Large intestine (tissue), 3 donors: ENCODE data around the gene NKTR. TPM values are rescaled to one million over a fixed set of nuclear protein-coding genes. Genes with fewer than 3 reads are reported as not detected.

Experiments
- DNase-seq, 2 donors: peaks; one replicate each; pipeline versions ENCODE4 v3.0.0 to v3.0.0-alpha.2; 2013
- H3K27ac ChIP-seq: one replicate; pipeline ENCODE4 v1.5.1; 2013; ENCODE audit warnings: low read length
- H3K27me3 ChIP-seq: 2 replicates; pipeline ENCODE4 v1.6.1; 2013; ENCODE audit warnings: low read length; ENCODE audit not compliant: control insufficient read depth, insufficient read depth
- H3K36me3 ChIP-seq: 2 replicates; pipeline ENCODE4 v1.6.1; 2013; ENCODE audit warnings: low read length; ENCODE audit not compliant: control insufficient read depth, insufficient read depth
- H3K4me1 ChIP-seq: one replicate; pipeline ENCODE4 v1.6.1; 2013; ENCODE audit warnings: low read length; ENCODE audit not compliant: control insufficient read depth, insufficient read depth
- H3K4me3 ChIP-seq: one replicate; pipeline ENCODE4 v1.5.1; 2013; ENCODE audit warnings: low read length
- H3K9me3 ChIP-seq: one replicate; pipeline ENCODE4 v1.6.1; 2013; ENCODE audit warnings: mild to moderate bottlenecking, low read depth, low read length, moderate library complexity; ENCODE audit not compliant: control insufficient read depth
- WGBS: methylation state at CpG from one replicate; pipeline ENCODE4 v1.1.5; 2013; ENCODE audit warnings: low lambda C conversion rate; ENCODE audit not compliant: insufficient coverage; 5-methylcytosine and 5-hydroxymethylcytosine counted together
- polyA plus RNA-seq: library from polyadenylated mRNA; unstranded; fragments of 120-200 nt; gene quantifications from one replicate; pipeline ENCODE4 v1.2.1, GENCODE V29; 2013

NKTR gene
- polyA plus RNA-seq, 1 donor = 138 TPM

GRCh38 chr3:42688016-42688415, 87.5 kb downstream of the NKTR start:
- no peaks in the 10 kb centered on the region for H3K36me3 ChIP-seq
- H3K27ac ChIP-seq = no peak overlapping the region
- H3K9me3 ChIP-seq = no peaks in the 10 kb centered on the region
- peaks cover 49% of the 10 kb centered on the region for H3K27me3 ChIP-seq
- no peak overlapping the region for H3K4me3 ChIP-seq
- DNase-seq = no peak
- no peaks in the 10 kb centered on the region for H3K4me1 ChIP-seq
- WGBS = no CpG with 5 or more reads among the region's 15 CpGs

DNA sequence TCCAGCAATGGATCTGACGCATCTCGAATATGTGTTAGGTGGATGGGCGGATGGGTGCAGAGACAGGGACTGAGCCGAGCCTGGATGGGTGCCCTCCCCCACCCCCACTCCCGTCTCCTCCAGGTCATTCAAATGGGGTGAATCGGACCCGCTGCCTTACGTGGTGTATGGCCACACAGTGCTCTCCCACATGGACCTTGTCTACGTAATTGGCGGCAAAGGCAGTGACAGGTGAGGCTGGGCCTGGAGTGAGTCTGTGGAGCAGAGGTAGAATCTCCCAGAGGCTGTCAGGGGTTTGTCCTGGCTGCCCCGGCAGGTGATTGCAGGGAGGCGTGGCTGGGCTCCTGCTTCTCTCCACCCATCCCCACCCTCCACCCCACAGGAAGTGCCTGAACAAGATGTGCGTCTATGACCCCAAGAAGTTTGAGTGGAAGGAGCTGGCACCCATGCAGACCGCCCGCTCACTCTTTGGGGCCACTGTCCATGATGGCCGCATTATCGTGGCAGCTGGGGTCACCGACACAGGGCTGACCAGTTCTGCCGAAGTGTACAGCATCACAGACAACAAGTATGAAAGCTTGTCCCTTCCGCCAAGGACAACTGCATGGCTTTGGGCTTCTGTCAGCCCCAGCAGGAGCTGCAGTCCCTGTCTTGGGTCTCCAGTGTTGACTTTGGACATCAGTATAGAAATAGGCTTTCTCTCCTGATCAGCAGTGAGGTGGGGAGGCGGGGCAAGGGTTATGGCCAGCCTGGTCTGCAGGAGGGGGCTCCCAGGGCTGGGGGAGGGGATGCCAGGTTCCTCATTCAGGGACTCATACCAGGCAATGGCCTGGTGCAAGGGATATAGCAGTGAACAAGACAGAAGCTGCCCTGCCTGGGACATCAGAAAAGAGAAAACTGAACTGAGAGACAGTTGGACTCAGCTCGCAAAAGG, 88.3 kb downstream of the NKTR start:
- Histone ChIP-seq H3K27ac (no peak overlapping the region), H3K9me3 (no peaks in the 10 kb centered on the region), H3K4me3 (no peak overlapping the region), H3K36me3 (no peaks in the 10 kb centered on the region), H3K4me1 (no peaks in the 10 kb centered on the region), H3K27me3 (peaks cover 46% of the 10 kb centered on the region)
- DNase-seq = no peak
- WGBS = 83% methylated on average over 1 of the region's 22 CpGs

- Histone ChIP-seq H3K27ac (no peak overlapping the region), H3K4me1 (no peaks in the 10 kb centered on the region), H3K9me3 (no peaks in the 10 kb centered on the region), H3K27me3 (peaks cover 45% of the 10 kb centered on the region), H3K36me3 (no peaks in the 10 kb centered on the region), H3K4me3 (no peak overlapping the region)
- WGBS = no CpG with 5 or more reads among the region's 9 CpGs
- no peak for DNase-seq
Measured at GRCh38 chr3:42689421-42690014, 89.0 kb downstream of the NKTR start.

- no peak for DNase-seq
- WGBS = 82% methylated on average over 4 of the region's 7 CpGs
- Histone ChIP-seq H3K9me3 (no peaks in the 10 kb centered on the region), H3K27me3 (peaks cover 38% of the 10 kb centered on the region), H3K4me1 (no peaks in the 10 kb centered on the region), H3K4me3 (no peak overlapping the region), H3K36me3 (no peaks in the 10 kb centered on the region), H3K27ac (no peak overlapping the region)
Measured at GRCh38 chr3:42690191-42690590, 89.7 kb downstream of the NKTR start.

DNA sequence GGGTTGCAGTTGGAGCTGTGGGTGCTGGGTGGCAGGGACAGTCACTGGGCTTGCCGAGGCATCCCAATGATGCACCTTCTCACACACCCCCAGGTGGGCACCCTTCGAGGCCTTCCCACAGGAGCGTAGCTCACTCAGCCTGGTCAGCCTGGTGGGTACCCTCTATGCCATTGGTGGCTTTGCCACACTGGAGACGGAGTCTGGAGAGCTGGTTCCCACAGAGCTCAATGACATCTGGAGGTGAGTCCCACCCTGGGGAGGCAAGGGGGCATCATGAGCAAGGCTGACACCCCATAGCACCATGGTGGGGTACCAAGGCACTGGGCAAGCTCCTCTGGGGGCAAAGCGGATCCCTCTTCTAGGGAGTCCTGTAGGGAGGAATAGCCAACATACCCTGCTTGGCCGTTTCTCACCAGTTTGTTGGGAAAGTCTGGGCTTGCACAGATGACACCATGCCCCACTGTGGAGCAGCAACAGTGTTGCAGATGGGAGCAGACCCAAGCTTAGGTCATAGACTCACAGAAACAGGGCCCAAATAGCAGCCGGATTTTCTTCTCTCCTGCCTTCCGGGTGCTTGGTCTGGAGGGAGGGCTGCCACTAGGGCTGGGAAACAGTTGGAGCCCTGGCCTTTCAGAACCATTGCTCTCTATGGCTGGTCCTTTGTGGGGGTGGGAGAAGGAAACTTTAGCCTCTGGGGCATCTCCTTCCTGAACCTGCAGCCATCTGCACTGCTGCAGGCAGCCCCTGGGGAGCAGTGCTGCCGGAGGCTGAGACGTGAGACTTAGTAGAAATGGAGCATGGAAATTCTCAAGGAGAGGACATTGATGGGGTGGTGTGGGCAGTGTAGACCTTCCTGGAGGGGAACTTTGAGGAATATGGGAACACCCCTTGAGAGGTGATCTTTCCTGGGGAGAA, 90.5 kb downstream of the NKTR start:
- H3K9me3 ChIP-seq = no peaks in the 10 kb centered on the region
- no CpG with 5 or more reads among the region's 10 CpGs for WGBS
- H3K27me3 ChIP-seq = peaks cover 30% of the 10 kb centered on the region
- H3K27ac ChIP-seq = no peak overlapping the region
- no peaks in the 10 kb centered on the region for H3K4me1 ChIP-seq
- DNase-seq = no peak
- H3K4me3 ChIP-seq = no peak overlapping the region
- H3K36me3 ChIP-seq = no peaks in the 10 kb centered on the region

- Histone ChIP-seq H3K27ac (no peak overlapping the region), H3K9me3 (no peaks in the 10 kb centered on the region), H3K27me3 (peaks cover 22% of the 10 kb centered on the region), H3K4me1 (no peaks in the 10 kb centered on the region), H3K4me3 (no peak overlapping the region), H3K36me3 (no peaks in the 10 kb centered on the region)
- no peak for DNase-seq
- WGBS = no CpG with 5 or more reads among the region's 13 CpGs
Measured at GRCh38 chr3:42691816-42692666, 91.6 kb downstream of the NKTR start.

DNA sequence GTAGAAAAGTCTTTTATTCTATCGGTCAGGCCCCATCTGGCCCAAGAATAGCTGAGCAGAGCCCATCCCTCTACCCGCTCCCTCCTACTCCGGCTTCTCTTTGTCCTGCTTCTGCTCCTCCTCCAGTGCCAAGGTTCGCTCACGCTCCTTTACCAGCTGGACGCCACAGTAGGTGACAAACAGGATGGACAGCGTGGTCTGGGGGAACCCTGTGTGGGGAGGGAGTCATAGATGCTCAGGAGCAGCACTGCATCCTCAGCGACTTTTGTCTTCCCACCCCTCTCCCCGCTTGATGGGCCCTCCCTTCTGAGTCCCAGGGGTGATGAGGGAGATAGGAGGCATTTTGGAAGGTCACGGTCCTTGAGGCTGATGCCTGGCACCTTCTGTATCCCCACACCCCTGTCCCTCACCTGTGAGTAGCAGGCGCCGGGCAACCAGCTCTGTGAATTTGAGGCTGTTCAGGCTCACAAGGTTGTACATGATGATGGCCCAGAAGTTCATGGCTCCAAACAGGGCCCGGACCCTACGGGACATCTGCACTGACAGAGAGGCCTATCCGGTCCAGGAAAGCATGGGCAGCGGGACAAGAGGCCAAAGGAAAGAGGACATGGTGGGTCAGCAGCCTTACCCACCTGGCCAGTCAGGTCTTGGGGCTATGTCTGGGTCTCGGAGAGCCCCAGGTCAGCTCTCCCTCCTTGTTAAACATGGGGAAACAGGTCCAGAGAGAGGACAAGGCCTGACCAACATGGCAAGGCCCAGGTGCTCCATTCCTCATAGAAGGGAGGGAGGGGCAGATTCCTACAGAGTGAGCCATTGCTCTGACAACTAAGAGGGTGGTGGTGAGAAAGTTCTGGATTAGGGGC, 92.4 kb downstream of the NKTR start:
- no CpG with 5 or more reads among the region's 17 CpGs for WGBS

GRCh38 chr3:42693530-42693930, 93.0 kb downstream of the NKTR start:
- no peak for DNase-seq
- WGBS = no CpG with 5 or more reads among the region's 4 CpGs
- no peaks in the 10 kb centered on the region for H3K36me3 ChIP-seq
- H3K4me3 ChIP-seq = no peak overlapping the region
- no peak overlapping the region for H3K27ac ChIP-seq
- H3K4me1 ChIP-seq = no peaks in the 10 kb centered on the region
- H3K27me3 ChIP-seq = peaks cover 14% of the 10 kb centered on the region
- no peaks in the 10 kb centered on the region for H3K9me3 ChIP-seq

More for the DNA sequence above, 92.4 kb downstream of the NKTR start:
- H3K36me3 ChIP-seq = no peaks in the 10 kb centered on the region
- no peaks in the 10 kb centered on the region for H3K4me1 ChIP-seq
- DNase-seq = no peak
- H3K27ac ChIP-seq = no peak overlapping the region
- H3K9me3 ChIP-seq = no peaks in the 10 kb centered on the region
- no peak overlapping the region for H3K4me3 ChIP-seq
- H3K27me3 ChIP-seq = peaks cover 13% of the 10 kb centered on the region

DNA sequence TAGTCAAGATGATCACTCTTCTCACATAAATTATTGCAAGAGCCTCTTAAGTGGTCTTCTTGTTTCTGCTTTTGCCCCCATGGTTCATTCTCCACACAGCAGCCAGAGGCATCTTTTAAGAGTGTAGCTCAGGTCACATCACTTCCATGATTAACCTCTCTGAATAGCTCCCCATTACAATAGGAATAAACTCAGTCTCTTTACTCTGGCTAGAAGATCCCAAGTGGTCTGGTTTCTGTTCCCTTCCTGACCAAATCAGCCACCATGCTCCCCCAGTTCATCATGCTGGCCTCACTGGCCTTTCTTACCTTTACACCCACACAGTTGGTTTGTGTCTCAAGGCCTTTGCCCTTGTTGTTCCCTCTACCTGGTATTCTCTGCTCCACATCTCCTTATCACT, 93.9 kb downstream of the NKTR start:
- Histone ChIP-seq H3K4me1 (no peaks in the 10 kb centered on the region), H3K27ac (no peak overlapping the region), H3K9me3 (no peaks in the 10 kb centered on the region), H3K36me3 (no peaks in the 10 kb centered on the region), H3K4me3 (no peak overlapping the region), H3K27me3 (peaks cover 17% of the 10 kb centered on the region)
- DNase-seq = no peak
